Effector memory CD4-positive, alpha-beta T cell (primary cell): ENCODE data around the gene STMND1.

Experiments used
- DNase-seq, 3 donors: peaks; one replicate each; pipeline ENCODE4 v3.0.0-alpha.2; 2020
- H3K27ac ChIP-seq: 2 replicates; pipeline ENCODE4 v1.7.0; 2013; ENCODE audit warnings: mild to moderate bottlenecking, low read length, moderate library complexity; ENCODE audit not compliant: insufficient read depth, poor library complexity, severe bottlenecking
- H3K27me3 ChIP-seq: replicated peaks from 2 replicates; pipeline ENCODE4 v1.7.0; 2013; ENCODE audit warnings: mild to moderate bottlenecking, low read length; ENCODE audit not compliant: insufficient read depth, control insufficient read depth, poor library complexity, severe bottlenecking
- H3K36me3 ChIP-seq: 2 replicates; pipeline ENCODE4 v1.7.0; 2013; ENCODE audit warnings: mild to moderate bottlenecking, low read length, moderate library complexity; ENCODE audit not compliant: control insufficient read depth, insufficient read depth
- H3K4me1 ChIP-seq: 2 replicates; pipeline ENCODE4 v1.7.0; 2013; ENCODE audit warnings: low read length, mild to moderate bottlenecking; ENCODE audit not compliant: control insufficient read depth, insufficient read depth, poor library complexity, severe bottlenecking
- H3K4me3 ChIP-seq: 2 replicates; pipeline ENCODE4 v1.7.0; 2013; ENCODE audit warnings: low read length, low read depth, mild to moderate bottlenecking; ENCODE audit not compliant: insufficient read depth, poor library complexity, severe bottlenecking
- H3K9me3 ChIP-seq: 2 replicates; pipeline ENCODE4 v1.7.0; 2013; ENCODE audit warnings: mild to moderate bottlenecking, low read length, moderate library complexity; ENCODE audit not compliant: control insufficient read depth

STMND1 gene

DNA sequence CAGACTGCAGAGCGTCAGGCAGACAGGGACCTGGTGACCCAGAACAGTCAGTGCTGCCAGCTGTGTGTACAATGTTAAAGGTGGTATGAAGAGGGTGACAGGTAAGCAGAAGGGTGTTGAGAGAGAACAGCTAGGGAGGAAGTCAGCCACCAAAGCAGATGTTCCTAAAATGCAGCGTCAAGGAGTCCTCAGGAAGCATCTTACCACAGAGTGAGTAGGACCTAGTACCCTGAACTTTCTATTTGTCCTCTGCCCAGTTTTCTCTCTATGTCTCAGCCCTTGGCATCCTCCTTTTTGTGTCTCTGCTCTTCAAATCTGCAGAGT lies 14.2 kb downstream of the STMND1 start:
- Histone ChIP-seq H3K9me3 (no peaks in the 10 kb centered on the region), H3K27me3 (no peaks in the 10 kb centered on the region), H3K4me3 (no peak overlapping the region), H3K36me3 (no peaks in the 10 kb centered on the region), H3K27ac (no peak overlapping the region), H3K4me1 (no peaks in the 10 kb centered on the region)
- DNase-seq: no peak

DNA sequence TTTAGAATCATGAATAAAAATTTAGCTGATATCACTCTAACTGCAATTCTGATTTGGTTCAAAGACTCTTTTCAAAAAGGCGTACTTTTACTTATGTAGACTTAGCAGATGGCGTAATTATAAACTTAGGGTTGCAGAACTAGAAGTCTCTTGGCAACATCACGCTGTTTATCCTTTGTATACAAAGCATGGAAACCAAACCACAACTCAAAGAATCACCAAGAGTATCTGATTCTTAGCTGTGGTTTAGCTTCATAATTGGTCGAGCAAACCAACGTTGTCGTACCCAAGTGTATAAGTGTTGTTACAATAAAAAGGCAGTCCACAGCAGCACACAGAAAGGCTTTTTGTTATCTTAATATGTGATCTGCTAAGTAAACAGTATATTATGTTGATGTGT lies 18.2 kb downstream of the STMND1 start:
- no peak overlapping the region for H3K4me3 ChIP-seq
- no peak overlapping the region for H3K27ac ChIP-seq
- H3K36me3 ChIP-seq: no peaks in the 10 kb centered on the region
- H3K27me3 ChIP-seq: no peaks in the 10 kb centered on the region
- no peaks in the 10 kb centered on the region for H3K4me1 ChIP-seq
- no peaks in the 10 kb centered on the region for H3K9me3 ChIP-seq
- no peak for DNase-seq

DNA sequence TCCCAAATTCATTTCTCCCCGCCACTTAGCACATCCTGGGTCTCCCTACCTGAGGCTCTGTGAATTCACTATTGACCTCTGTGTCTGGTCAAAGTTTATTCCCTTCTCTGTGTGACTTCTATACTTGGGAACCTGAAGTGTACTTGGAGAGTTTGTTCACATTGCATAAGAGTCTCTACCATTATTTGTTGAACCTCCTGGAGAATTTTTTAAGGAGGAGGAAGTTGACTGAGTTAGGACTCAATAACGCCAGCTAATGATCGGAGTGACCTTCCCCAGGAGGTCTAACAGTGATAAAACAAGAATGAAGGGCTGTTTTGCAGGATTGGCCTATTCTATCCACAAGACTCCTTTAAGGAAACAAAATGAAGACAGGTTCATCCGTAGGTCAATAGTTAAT lies 23.6 kb downstream of the STMND1 start:
- Histone ChIP-seq H3K27me3 (no peaks in the 10 kb centered on the region), H3K4me1 (no peaks in the 10 kb centered on the region), H3K27ac (no peak overlapping the region), H3K9me3 (no peaks in the 10 kb centered on the region), H3K4me3 (no peak overlapping the region), H3K36me3 (no peaks in the 10 kb centered on the region)
- no peak for DNase-seq

DNA sequence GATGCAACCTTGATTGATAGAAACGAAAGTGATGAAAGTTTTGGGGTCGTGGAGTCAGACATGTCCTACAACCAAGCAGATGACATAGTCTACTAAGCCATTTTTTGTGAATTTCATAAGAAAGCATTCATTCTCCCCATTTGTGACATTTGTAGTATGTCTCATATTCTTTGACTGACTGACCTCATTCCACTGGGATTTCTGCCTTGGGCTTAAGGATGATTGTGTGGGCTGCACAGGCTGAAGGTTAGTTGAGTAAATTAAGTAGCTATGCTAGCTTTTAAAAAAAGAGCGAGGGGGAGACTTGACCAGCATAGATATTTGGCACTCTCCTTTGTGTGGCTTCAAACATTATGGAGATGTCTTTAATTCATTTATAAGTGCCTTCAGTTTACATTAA lies 28.9 kb downstream of the STMND1 start:
- Histone ChIP-seq H3K36me3 (no peaks in the 10 kb centered on the region), H3K27me3 (no peaks in the 10 kb centered on the region), H3K9me3 (no peaks in the 10 kb centered on the region), H3K4me1 (no peaks in the 10 kb centered on the region), H3K27ac (no peak overlapping the region), H3K4me3 (no peak overlapping the region)
- no peak for DNase-seq

DNA sequence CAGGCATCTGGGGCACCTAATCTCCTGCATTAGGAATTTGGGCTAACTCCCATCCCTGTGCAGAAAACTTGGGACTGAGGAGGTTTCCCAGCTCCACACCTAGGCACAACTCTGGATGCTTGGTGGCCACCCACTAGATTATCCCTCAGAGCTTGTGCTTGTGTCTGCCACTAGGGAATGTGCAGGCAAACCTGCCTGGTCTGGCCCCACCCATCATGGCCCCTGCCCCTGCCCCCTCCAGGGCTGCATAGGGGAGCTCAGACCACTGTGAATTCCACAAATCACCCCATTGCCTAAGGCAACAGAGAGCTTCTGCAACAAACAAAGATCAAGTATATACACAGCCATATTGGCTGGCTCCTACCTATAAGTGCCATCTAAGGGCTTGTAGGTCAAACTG lies 31.1 kb downstream of the STMND1 start:
- Histone ChIP-seq H3K9me3 (no peaks in the 10 kb centered on the region), H3K4me1 (no peaks in the 10 kb centered on the region), H3K4me3 (no peak overlapping the region), H3K27ac (no peak overlapping the region), H3K27me3 (no peaks in the 10 kb centered on the region), H3K36me3 (no peaks in the 10 kb centered on the region)
- no peak for DNase-seq

DNA sequence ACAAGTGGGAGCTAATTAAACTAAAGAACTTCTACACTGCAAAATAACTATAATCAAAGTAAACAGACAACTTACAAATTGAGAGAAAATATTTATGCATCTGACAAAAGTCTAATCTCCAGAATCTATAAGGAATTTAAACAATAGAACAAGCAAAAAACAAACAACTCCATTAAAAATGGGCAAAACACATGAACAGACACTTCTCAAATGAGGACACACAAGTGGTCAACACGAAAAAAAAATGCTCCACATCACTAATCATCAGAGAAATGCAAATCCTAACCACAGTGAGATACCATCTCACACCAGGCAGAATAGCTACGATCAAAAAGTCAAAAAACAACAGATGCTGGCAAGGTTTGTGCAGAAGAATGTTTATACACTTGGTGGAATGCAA lies 36.2 kb downstream of the STMND1 start:
- Histone ChIP-seq H3K4me3 (no peak overlapping the region), H3K9me3 (no peaks in the 10 kb centered on the region), H3K4me1 (no peaks in the 10 kb centered on the region), H3K27ac (no peak overlapping the region), H3K36me3 (no peaks in the 10 kb centered on the region), H3K27me3 (no peaks in the 10 kb centered on the region)
- DNase-seq: no peak

DNA sequence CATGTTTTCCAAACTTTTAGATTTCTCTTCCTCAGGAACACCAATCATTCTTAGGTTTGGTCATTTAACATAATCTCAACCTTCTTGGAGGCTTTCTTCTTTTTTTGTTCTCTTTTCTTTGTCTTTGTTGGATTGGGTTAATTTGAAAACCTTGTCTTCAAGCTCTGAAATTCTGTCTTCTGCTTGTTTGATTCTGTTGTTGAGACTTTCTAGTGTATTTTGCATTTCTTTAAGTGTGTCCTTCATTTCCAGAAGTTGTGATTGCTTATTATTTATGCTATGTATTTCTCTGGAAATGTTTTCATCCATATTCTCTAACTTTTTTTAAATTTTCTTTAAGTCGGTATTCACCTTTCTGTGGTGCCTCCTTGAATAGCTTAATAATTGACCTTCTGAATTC lies 42.2 kb downstream of the STMND1 start:
- H3K27me3 ChIP-seq: no peaks in the 10 kb centered on the region
- H3K27ac ChIP-seq: no peak overlapping the region
- no peaks in the 10 kb centered on the region for H3K36me3 ChIP-seq
- no peaks in the 10 kb centered on the region for H3K9me3 ChIP-seq
- no peak overlapping the region for H3K4me3 ChIP-seq
- H3K4me1 ChIP-seq: no peaks in the 10 kb centered on the region
- no peak for DNase-seq

DNA sequence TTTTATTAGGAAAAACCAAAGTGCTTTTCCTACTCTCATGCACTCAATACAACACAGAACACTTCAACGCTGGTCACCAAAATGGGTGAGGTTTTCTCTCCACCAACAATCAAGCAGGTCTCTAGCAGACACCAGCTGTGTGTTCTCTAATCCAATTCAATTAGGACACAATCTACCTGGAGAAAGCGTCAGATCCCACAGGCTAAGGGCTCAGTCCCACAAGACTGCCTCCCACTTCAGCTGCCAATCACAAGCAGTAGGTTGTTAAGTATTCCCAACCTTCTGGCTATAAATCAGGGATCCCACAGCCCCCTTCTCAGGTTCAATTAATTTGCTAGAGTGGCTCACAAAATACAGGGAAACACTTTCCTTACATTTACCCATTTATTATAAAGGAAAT lies 47.7 kb downstream of the STMND1 start:
- DNase-seq: no peak
- Histone ChIP-seq H3K4me1 (no peaks in the 10 kb centered on the region), H3K9me3 (no peaks in the 10 kb centered on the region), H3K27me3 (no peaks in the 10 kb centered on the region), H3K4me3 (no peak overlapping the region), H3K27ac (no peak overlapping the region), H3K36me3 (no peaks in the 10 kb centered on the region)

DNA sequence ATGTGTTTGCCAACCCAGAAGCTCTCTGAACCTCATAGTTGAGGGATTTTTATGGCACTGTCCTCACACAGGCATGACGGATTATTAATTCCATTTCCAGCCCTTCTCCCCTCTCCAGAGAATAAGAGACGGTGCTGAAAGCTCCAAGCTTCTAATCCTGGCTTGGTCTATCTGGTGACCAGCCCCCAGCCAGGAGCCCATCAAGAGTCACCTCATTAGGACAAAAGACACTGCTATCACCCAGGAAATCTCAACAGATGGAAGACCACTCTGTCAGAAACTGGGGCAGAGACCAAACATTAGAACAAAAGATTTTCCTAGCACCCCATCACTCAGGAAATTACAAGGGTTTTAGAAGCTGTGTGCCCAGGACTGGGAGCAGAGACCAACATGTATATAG lies 48.2 kb downstream of the STMND1 start:
- Histone ChIP-seq H3K36me3 (no peaks in the 10 kb centered on the region), H3K4me3 (no peak overlapping the region), H3K4me1 (no peaks in the 10 kb centered on the region), H3K27ac (no peak overlapping the region), H3K9me3 (no peaks in the 10 kb centered on the region), H3K27me3 (no peaks in the 10 kb centered on the region)
- DNase-seq: no peak

DNA sequence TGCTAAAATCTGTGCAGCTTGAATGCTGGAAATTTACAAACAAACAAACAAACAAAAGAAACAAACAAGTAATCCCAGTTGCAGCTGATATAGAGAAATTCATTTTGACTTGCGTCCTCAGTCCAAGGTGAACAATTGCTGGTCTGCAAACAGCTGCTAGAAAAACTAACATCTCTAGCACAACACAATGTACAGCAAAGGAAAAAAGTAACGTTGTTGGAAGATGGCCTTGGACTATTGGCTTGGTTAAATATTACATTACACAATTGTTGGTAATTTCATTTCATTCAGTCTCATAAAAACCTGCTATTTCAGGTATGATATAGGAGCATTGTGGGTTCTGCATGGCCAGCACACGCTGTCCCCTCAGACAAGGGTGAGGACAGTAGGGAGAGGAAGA lies 50.0 kb downstream of the STMND1 start:
- Histone ChIP-seq H3K27ac (no peak overlapping the region), H3K27me3 (no peaks in the 10 kb centered on the region), H3K4me3 (no peak overlapping the region), H3K36me3 (no peaks in the 10 kb centered on the region), H3K4me1 (no peaks in the 10 kb centered on the region), H3K9me3 (no peaks in the 10 kb centered on the region)
- DNase-seq: no peak

DNA sequence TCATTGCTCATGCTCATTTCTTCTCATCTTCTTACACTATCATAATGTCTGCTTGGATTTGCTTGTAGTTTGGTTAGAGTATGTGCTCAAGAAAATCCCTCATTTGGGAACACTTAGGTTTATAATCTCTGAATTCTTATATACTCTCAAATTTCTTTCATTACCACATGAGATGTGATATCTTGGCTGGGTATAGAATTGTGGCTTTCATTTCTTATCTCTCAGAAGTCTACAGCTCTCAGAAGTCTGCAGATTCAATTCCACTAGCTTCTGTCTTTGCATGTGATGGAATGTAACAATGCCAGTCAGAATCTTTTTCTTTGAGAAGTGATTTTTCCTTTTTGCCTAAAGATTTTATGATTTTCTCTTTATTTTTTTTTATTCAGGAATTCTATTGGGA lies 50.9 kb downstream of the STMND1 start:
- H3K36me3 ChIP-seq: no peaks in the 10 kb centered on the region
- H3K4me3 ChIP-seq: no peak overlapping the region
- no peak overlapping the region for H3K27ac ChIP-seq
- no peak for DNase-seq
- no peaks in the 10 kb centered on the region for H3K27me3 ChIP-seq
- H3K9me3 ChIP-seq: no peaks in the 10 kb centered on the region
- no peaks in the 10 kb centered on the region for H3K4me1 ChIP-seq
